ENCODE data around the gene MAPKAPK5. TPM values are rescaled to one million over a fixed set of nuclear protein-coding genes. Genes with fewer than 3 reads are reported as not detected.

Gene MAPKAPK5
- polyA plus RNA-seq, 3 donors, result 25.3 to 58.2 (median 28.2) TPM

DNA sequence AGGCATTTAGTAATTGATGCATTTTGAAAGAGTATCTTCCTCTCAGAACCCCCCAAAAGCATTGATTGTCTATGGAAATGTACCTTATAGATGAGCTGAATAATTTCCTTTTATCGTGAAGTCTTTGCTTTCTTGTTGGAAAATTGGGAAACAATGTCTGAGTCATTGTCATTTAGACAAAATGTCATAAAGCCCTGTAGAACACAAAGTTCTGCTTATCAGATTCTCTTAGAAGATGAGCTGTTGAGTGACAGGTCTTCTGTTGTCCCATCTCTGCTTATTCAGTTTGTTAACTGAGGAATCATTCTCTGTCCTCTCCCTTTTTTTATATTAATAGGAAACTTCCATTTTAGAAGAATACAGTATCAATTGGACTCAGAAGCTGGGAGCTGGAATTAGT, 22.9 kb downstream of the MAPKAPK5 start:
- 40% methylated on average over 1 of the region's 1 CpG for WGBS (ENCODE audit: insufficient coverage)
- H3K27ac ChIP-seq (ENCODE audit: low read depth in 1 of 2, low read length in 2 of 2), result no peak overlapping the region
- H3K27ac Mint-ChIP-seq, result peak overlapping the region in 1 of 7 donors; percentile 66

DNA sequence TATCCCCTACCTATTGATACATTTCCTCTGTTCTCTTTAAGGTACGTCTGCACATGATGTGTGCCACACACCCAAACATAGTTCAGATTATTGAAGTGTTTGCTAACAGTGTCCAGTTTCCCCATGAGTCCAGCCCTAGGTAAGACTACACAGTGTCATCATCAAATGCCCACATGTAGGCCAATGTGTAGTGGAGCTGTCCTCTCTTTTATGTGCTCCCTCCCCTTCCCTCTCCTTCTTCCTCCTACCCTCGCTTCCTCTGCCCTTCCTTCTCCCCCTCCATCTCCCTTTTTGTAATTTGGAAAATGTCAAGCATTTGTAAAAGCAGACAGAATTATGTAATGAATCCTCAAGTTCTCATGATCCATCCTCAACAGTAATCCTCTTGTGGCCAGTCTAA, 25.5 kb downstream of the MAPKAPK5 start:
- no peak overlapping the region for H3K27ac ChIP-seq (ENCODE audit: low read depth in 1 of 2, low read length in 2 of 2)
- H3K4me2 ChIP-seq (replicated peaks; ENCODE audit: extremely low read depth, low read length, poor library complexity, severe bottlenecking), result no peak overlapping the region
- H3K27ac Mint-ChIP-seq, result peak overlapping the region in 1 of 7 donors; percentile 48

More for the DNA sequence above, 22.9 kb downstream of the MAPKAPK5 start:
- Mint-ChIP-seq H3K36me3 (peaks cover 37 to 53% of the 10 kb centered on the region in 2 donors), H3K4me3 (no peak overlapping the region), H3K4me1 (peaks cover 7% of the 10 kb centered on the region), H3K9me3 (peaks cover 0 to 2% (median 0%) of the 10 kb centered on the region in 7 donors), H3K27me3 (ENCODE audit: low read depth in 3 of 3) (no peaks in the 10 kb centered on the region)
- Histone ChIP-seq H3K9ac (ENCODE audit: insufficient read depth, low read length, poor library complexity, severe bottlenecking) (no peak overlapping the region), H3K4me1 (ENCODE audit: control insufficient read depth in 1 of 2, insufficient read depth in 2 of 2, low read length in 2 of 2) (peaks cover under 1 to 5% of the 10 kb centered on the region in 2 donors), H3K4me2 (replicated peaks; ENCODE audit: extremely low read depth, low read length, poor library complexity, severe bottlenecking) (no peak overlapping the region), H4K20me1 (ENCODE audit: insufficient read depth, low read length) (peaks cover 41% of the 10 kb centered on the region), H2AFZ (ENCODE audit: insufficient read depth, low read depth, low read length, poor library complexity, severe bottlenecking) (no peak overlapping the region), H3K9me3 (replicated peaks in 1 of 2; ENCODE audit: control insufficient read depth in 1 of 2, insufficient read depth in 1 of 2, low read length in 2 of 2) (no peaks in the 10 kb centered on the region), H3K27me3 (ENCODE audit: control insufficient read depth in 2 of 2, insufficient read depth in 2 of 2, low read length in 2 of 2) (no peaks in the 10 kb centered on the region), H3K36me3 (replicated peaks in 1 of 2; ENCODE audit: control insufficient read depth in 1 of 2, insufficient read depth in 2 of 2, low read length in 2 of 2) (peaks cover 50 to 64% of the 10 kb centered on the region in 2 donors), H3K79me2 (ENCODE audit: insufficient read depth, low read length) (peaks cover 49% of the 10 kb centered on the region), H3K4me3 (replicated peaks in 1 of 3; ENCODE audit: low read depth in 2 of 3, low read length in 3 of 3) (no peak overlapping the region)
- intact Hi-C loops (cut with micrococcal nuclease), result no loop called here
- DNase-seq, result no peak
- TF ChIP-seq, protein P1, sequence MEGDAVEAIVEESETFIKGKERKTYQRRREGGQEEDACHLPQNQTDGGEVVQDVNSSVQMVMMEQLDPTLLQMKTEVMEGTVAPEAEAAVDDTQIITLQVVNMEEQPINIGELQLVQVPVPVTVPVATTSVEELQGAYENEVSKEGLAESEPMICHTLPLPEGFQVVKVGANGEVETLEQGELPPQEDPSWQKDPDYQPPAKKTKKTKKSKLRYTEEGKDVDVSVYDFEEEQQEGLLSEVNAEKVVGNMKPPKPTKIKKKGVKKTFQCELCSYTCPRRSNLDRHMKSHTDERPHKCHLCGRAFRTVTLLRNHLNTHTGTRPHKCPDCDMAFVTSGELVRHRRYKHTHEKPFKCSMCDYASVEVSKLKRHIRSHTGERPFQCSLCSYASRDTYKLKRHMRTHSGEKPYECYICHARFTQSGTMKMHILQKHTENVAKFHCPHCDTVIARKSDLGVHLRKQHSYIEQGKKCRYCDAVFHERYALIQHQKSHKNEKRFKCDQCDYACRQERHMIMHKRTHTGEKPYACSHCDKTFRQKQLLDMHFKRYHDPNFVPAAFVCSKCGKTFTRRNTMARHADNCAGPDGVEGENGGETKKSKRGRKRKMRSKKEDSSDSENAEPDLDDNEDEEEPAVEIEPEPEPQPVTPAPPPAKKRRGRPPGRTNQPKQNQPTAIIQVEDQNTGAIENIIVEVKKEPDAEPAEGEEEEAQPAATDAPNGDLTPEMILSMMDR (IDR thresholded peaks at IDR 0.05), result no peak

More for the DNA sequence above, 25.5 kb downstream of the MAPKAPK5 start:
- Histone ChIP-seq H3K9ac (ENCODE audit: insufficient read depth, low read length, poor library complexity, severe bottlenecking) (no peak overlapping the region), H3K79me2 (ENCODE audit: insufficient read depth, low read length) (peaks cover 23% of the 10 kb centered on the region), H3K27me3 (ENCODE audit: control insufficient read depth in 2 of 2, insufficient read depth in 2 of 2, low read length in 2 of 2) (no peaks in the 10 kb centered on the region), H3K9me3 (replicated peaks in 1 of 2; ENCODE audit: control insufficient read depth in 1 of 2, insufficient read depth in 1 of 2, low read length in 2 of 2) (no peaks in the 10 kb centered on the region), H2AFZ (ENCODE audit: insufficient read depth, low read depth, low read length, poor library complexity, severe bottlenecking) (no peak overlapping the region), H3K36me3 (replicated peaks in 1 of 2; ENCODE audit: control insufficient read depth in 1 of 2, insufficient read depth in 2 of 2, low read length in 2 of 2) (peaks cover 73 to 90% of the 10 kb centered on the region in 2 donors), H4K20me1 (ENCODE audit: insufficient read depth, low read length) (peaks cover 25% of the 10 kb centered on the region), H3K4me1 (ENCODE audit: control insufficient read depth in 1 of 2, insufficient read depth in 2 of 2, low read length in 2 of 2) (no peaks in the 10 kb centered on the region), H3K4me3 (replicated peaks in 1 of 3; ENCODE audit: low read depth in 2 of 3, low read length in 3 of 3) (no peak overlapping the region)
- Mint-ChIP-seq H3K27me3 (ENCODE audit: low read depth in 3 of 3) (no peaks in the 10 kb centered on the region), H3K36me3 (peaks cover 61 to 76% of the 10 kb centered on the region in 2 donors), H3K4me1 (peaks cover 2% of the 10 kb centered on the region), H3K4me3 (no peak overlapping the region), H3K9me3 (peaks cover 0 to 2% (median 0%) of the 10 kb centered on the region in 7 donors)
- intact Hi-C loops (cut with micrococcal nuclease), result no loop called here
- no peak for DNase-seq
- TF ChIP-seq, protein P1 (IDR thresholded peaks at IDR 0.05), result no peak
- no CpG with 5 or more reads among the region's 2 CpGs for WGBS (ENCODE audit: insufficient coverage)
